ENCODE results near the gene KRTAP13-3. TPM values are rescaled to one million over a fixed set of nuclear protein-coding genes. Genes with fewer than 3 reads are reported as not detected.
A peak's percentile ranks its signal among the peaks of the same experiment; 100 is the strongest.

The KRTAP13-3 gene
- total and polyA plus RNA-seq, 9 of the 15 experiments (the other 6 are each of a cell fraction or from before 2014, with no cell fraction given), result not detected

DNA sequence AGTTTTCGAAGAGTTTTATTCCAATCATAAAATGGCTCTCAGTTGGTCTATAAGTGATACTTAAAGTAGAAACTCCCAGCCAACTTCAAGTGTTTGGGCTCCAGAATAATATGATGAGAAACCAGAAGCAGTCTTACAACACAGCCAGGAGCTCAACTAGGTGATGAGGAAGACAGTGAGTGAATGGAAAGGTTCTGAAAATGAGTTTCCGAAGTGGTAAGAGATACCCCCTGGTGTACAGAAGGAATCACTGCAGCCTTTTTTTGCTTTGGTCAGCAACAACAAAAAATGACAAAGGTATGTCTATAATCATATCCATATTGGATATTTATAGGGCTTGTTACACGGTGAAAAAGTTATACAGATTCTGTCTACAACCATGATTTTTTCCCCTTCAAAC is 38.0 kb upstream of the KRTAP13-3 start (continued):
- TF ChIP-seq, protein P1, sequence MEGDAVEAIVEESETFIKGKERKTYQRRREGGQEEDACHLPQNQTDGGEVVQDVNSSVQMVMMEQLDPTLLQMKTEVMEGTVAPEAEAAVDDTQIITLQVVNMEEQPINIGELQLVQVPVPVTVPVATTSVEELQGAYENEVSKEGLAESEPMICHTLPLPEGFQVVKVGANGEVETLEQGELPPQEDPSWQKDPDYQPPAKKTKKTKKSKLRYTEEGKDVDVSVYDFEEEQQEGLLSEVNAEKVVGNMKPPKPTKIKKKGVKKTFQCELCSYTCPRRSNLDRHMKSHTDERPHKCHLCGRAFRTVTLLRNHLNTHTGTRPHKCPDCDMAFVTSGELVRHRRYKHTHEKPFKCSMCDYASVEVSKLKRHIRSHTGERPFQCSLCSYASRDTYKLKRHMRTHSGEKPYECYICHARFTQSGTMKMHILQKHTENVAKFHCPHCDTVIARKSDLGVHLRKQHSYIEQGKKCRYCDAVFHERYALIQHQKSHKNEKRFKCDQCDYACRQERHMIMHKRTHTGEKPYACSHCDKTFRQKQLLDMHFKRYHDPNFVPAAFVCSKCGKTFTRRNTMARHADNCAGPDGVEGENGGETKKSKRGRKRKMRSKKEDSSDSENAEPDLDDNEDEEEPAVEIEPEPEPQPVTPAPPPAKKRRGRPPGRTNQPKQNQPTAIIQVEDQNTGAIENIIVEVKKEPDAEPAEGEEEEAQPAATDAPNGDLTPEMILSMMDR (IDR thresholded peaks at IDR 0.05 in 2 of 3, conservative IDR thresholded peaks at IDR 0.05 in 1 of 3; ENCODE audit: insufficient read depth in 2 of 3, low read depth in 1 of 3, low read length in 3 of 3), result peak in 2 of 3 experiments; percentile 28 to 29; a peak in 2 of 6 replicates
- TF ChIP-seq ZNF146 (CRISPR knock-in tag; IDR thresholded peaks at IDR 0.05; ENCODE audit: unreplicated experiment), result no peak
- TF ChIP-seq ZNF316 (IDR thresholded peaks at IDR 0.05), result peak; percentile 52; the same call in 1 of the 2 replicates
- no peak for TF ChIP-seq EWSR1 (IDR thresholded peaks at IDR 0.05; ENCODE audit: borderline replicate concordance, low read depth, partially characterized antibody)
- TF ChIP-seq NCOA1 (IDR thresholded peaks at IDR 0.05; ENCODE audit: low read depth), result no peak
- TF ChIP-seq ELF4 (CRISPR knock-in tag; IDR thresholded peaks at IDR 0.05), result no peak
- TF ChIP-seq, protein P2, sequence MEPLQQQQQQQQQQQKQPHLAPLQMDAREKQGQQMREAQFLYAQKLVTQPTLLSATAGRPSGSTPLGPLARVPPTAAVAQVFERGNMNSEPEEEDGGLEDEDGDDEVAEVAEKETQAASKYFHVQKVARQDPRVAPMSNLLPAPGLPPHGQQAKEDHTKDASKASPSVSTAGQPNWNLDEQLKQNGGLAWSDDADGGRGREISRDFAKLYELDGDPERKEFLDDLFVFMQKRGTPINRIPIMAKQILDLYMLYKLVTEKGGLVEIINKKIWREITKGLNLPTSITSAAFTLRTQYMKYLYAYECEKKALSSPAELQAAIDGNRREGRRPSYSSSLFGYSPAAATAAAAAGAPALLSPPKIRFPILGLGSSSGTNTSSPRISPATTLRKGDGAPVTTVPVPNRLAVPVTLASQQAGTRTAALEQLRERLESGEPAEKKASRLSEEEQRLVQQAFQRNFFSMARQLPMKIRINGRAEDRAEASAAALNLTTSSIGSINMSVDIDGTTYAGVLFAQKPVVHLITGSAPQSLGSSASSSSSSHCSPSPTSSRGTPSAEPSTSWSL (CRISPR knock-in tag; IDR thresholded peaks at IDR 0.05; ENCODE audit: borderline replicate concordance), result no peak
- TF ChIP-seq TCFL5 (CRISPR knock-in tag; conservative IDR thresholded peaks at IDR 0.05), result no peak
- TF ChIP-seq, protein P3, sequence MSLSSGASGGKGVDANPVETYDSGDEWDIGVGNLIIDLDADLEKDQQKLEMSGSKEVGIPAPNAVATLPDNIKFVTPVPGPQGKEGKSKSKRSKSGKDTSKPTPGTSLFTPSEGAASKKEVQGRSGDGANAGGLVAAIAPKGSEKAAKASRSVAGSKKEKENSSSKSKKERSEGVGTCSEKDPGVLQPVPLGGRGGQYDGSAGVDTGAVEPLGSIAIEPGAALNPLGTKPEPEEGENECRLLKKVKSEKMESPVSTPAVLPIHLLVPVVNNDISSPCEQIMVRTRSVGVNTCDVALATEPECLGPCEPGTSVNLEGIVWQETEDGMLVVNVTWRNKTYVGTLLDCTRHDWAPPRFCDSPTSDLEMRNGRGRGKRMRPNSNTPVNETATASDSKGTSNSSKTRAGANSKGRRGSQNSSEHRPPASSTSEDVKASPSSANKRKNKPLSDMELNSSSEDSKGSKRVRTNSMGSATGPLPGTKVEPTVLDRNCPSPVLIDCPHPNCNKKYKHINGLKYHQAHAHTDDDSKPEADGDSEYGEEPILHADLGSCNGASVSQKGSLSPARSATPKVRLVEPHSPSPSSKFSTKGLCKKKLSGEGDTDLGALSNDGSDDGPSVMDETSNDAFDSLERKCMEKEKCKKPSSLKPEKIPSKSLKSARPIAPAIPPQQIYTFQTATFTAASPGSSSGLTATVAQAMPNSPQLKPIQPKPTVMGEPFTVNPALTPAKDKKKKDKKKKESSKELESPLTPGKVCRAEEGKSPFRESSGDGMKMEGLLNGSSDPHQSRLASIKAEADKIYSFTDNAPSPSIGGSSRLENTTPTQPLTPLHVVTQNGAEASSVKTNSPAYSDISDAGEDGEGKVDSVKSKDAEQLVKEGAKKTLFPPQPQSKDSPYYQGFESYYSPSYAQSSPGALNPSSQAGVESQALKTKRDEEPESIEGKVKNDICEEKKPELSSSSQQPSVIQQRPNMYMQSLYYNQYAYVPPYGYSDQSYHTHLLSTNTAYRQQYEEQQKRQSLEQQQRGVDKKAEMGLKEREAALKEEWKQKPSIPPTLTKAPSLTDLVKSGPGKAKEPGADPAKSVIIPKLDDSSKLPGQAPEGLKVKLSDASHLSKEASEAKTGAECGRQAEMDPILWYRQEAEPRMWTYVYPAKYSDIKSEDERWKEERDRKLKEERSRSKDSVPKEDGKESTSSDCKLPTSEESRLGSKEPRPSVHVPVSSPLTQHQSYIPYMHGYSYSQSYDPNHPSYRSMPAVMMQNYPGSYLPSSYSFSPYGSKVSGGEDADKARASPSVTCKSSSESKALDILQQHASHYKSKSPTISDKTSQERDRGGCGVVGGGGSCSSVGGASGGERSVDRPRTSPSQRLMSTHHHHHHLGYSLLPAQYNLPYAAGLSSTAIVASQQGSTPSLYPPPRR (CRISPR knock-in tag; IDR thresholded peaks at IDR 0.05; ENCODE audit: borderline replicate concordance), result no peak
- TF ChIP-seq TBP (optimal IDR thresholded peaks at IDR 0.05; ENCODE audit: low read depth, low read length), result no peak
- TF ChIP-seq, protein P4, sequence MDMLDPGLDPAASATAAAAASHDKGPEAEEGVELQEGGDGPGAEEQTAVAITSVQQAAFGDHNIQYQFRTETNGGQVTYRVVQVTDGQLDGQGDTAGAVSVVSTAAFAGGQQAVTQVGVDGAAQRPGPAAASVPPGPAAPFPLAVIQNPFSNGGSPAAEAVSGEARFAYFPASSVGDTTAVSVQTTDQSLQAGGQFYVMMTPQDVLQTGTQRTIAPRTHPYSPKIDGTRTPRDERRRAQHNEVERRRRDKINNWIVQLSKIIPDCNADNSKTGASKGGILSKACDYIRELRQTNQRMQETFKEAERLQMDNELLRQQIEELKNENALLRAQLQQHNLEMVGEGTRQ (CRISPR knock-in tag; IDR thresholded peaks at IDR 0.05), result no peak
- peak; percentile 47 for TF ChIP-seq MAFF (IDR thresholded peaks at IDR 0.05; ENCODE audit: low read length)
- TF ChIP-seq C11orf30 (IDR thresholded peaks at IDR 0.05; ENCODE audit: low read depth), result peak; percentile 22; the same call in 1 of the 2 replicates
- no peak for TF ChIP-seq SMARCA5 (IDR thresholded peaks at IDR 0.05)
- TF ChIP-seq ZNF274 (IDR thresholded peaks at IDR 0.05; ENCODE audit: borderline replicate concordance, low read depth, low read length), result no peak
- no peak for TF ChIP-seq MCM7 (IDR thresholded peaks at IDR 0.05)
